Measurements from ENCODE around the gene DNAJC30. TPM values are rescaled to one million over a fixed set of nuclear protein-coding genes. Genes with fewer than 3 reads are reported as not detected.

Gene DNAJC30
- total and polyA plus RNA-seq, 2 experiments from 2014 or later = 2.8 to 5.6 TPM

DNA sequence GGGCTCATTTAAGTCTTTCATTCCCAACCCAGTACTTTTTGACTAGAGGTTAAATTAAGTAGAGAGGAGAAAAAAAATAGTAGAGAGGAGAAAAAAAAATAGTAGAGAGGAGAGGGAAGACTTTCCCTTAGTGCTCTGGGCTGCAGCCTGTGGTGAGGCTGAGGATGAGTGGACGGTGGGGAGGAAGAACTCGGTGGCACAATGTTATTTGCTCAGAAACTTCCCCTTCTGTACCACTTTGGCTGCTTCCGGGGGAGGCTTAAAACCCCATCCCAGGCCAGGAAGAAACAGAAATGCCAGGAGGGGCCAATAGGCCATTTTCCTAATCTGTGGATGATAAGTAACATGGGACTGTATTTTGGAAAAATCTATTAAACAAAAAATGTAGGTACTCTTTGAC lies 44.3 kb downstream of the DNAJC30 start:
- ATAC-seq (no peak), DNase-seq (ENCODE audit: low spot score) (no peak)
- H3K4me2 ChIP-seq = no peak overlapping the region
- no peaks in the 10 kb centered on the region; the same call in 1 of the 2 replicates for H3K9me2 ChIP-seq (ENCODE audit: insufficient read depth)
- H3K27me3 Mint-ChIP-seq (ENCODE audit: insufficient read depth, low read depth, poor library complexity) = peaks cover 11% of the 10 kb centered on the region
- no peak overlapping the region for H2AFZ ChIP-seq
- no peak overlapping the region for H3K4me3 ChIP-seq
- H3K4me3 Mint-ChIP-seq = no peak overlapping the region
- no peak overlapping the region for H3K27ac Mint-ChIP-seq
- no peaks in the 10 kb centered on the region for H3K27me3 ChIP-seq (ENCODE audit: insufficient read depth)
- no peaks in the 10 kb centered on the region for H3F3A ChIP-seq (replicated peaks; ENCODE audit: low read depth)
- H4K20me1 ChIP-seq (replicated peaks; ENCODE audit: insufficient read depth) = no peaks in the 10 kb centered on the region
- no peaks in the 10 kb centered on the region for H3K36me3 ChIP-seq (ENCODE audit: insufficient read depth)
- TF ChIP-seq ZNF114 (CRISPR knock-in tag; IDR thresholded peaks at IDR 0.05) (no peak), REST (IDR thresholded peaks at IDR 0.05; ENCODE audit: unreplicated experiment) (no peak), NANOG (IDR thresholded peaks at IDR 0.05; ENCODE audit: borderline replicate concordance) (no peak), EZH2 (IDR thresholded peaks at IDR 0.05; ENCODE audit: low read depth, unreplicated experiment) (no peak), CREB1 (CRISPR knock-in tag; IDR thresholded peaks at IDR 0.05; ENCODE audit: low read depth) (no peak), CTCF (conservative IDR thresholded peaks at IDR 0.05; ENCODE audit: low read depth in 2 of 2) (no peak), JUNB (IDR thresholded peaks at IDR 0.05; ENCODE audit: unreplicated experiment) (no peak), STAT1 (IDR thresholded peaks at IDR 0.05; ENCODE audit: unreplicated experiment) (no peak), POLR2AphosphoS5 (IDR thresholded peaks at IDR 0.05; ENCODE audit: low read depth) (no peak), ZNF331 (CRISPR knock-in tag; IDR thresholded peaks at IDR 0.05; ENCODE audit: low read depth) (no peak), EZH2phosphoT487 (IDR thresholded peaks at IDR 0.05; ENCODE audit: unreplicated experiment) (no peak)
- TF ChIP-seq, protein P1, sequence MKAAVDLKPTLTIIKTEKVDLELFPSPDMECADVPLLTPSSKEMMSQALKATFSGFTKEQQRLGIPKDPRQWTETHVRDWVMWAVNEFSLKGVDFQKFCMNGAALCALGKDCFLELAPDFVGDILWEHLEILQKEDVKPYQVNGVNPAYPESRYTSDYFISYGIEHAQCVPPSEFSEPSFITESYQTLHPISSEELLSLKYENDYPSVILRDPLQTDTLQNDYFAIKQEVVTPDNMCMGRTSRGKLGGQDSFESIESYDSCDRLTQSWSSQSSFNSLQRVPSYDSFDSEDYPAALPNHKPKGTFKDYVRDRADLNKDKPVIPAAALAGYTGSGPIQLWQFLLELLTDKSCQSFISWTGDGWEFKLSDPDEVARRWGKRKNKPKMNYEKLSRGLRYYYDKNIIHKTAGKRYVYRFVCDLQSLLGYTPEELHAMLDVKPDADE (IDR thresholded peaks at IDR 0.05) = no peak
- H3K36me3 Mint-ChIP-seq (ENCODE audit: low read depth) = no peaks in the 10 kb centered on the region
- H3K4me1 Mint-ChIP-seq = peaks cover 3% of the 10 kb centered on the region; the same call in 2 of the 3 replicates
- H3K4me1 ChIP-seq (ENCODE audit: insufficient read depth) = no peaks in the 10 kb centered on the region
- H3K79me2 ChIP-seq (replicated peaks; ENCODE audit: insufficient read depth) = no peaks in the 10 kb centered on the region
- H3K9me3 Mint-ChIP-seq = peaks cover 3% of the 10 kb centered on the region; the same call in 2 of the 3 replicates
- H3K27ac ChIP-seq (ENCODE audit: low read depth) = no peak overlapping the region
